Measurements from ENCODE around the gene HOXB8. TPM values are rescaled to one million over a fixed set of nuclear protein-coding genes. Genes with fewer than 3 reads are reported as not detected.

HOXB8 gene
- total and polyA plus RNA-seq, 10 of the 15 experiments (the other 5 are each of a cell fraction or from before 2014, with no cell fraction given): 0.21 TPM; not detected in 9

DNA sequence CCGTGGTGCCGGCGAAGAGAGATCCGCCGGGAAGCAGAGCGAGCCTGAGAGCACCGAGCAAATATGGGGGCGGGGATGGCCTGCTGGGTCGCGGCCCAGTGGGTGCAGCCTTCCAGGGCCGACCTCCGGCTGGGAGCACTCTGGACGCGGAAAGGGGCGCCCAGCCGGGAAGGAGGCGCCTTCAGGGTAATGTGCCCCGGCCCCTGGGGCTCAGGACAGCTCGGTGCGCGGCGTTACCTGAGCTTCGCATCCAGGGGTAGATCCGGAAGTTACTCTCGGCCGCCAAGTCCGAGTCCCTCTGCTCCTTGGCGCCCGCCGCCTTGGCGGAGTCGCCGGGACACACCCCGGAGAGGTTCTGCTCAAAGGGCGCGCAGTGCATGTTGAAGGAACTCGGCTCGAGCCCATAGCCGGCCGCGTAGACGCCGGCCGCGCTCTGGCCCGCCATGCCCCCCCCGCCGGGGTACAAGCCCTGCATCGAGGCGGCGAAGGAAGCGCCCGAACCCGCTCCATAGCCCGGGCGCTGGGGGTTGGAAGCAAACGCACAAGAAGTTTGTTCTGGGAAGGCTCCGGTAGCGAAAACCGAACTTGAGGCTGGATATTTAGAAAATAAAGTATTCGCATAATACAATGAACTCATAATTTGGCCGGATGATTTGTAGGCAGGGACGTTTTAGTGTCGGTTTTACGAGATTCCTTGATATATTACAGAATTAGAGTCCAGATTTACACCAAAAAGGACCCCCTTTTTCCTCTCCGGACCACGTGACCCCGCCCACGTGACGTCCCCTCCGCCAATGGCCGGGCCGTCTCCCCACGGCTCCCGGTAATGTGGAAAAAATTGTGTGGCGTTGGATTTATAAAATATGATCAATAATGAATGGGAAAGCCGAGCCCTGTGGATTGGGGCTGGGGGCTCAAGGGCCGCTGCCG lies 4.5 kb downstream of the HOXB8 start, which contains the start of gene HOXB7 (continued):
- TF ChIP-seq BCL11A (IDR thresholded peaks at IDR 0.05; ENCODE audit: low read depth, low read length) (no peak), STAT1 (conservative IDR thresholded peaks at IDR 0.05) (no peak), EZH2 (IDR thresholded peaks at IDR 0.05; ENCODE audit: borderline replicate concordance, control insufficient read depth, low read depth, low read length) (no peak), FOS (IDR thresholded peaks at IDR 0.05; ENCODE audit: borderline replicate concordance, extremely low read depth, insufficient read length) (peak; percentile 67), KDM1A (IDR thresholded peaks at IDR 0.05; ENCODE audit: borderline replicate concordance) (no peak), NFIC (IDR thresholded peaks at IDR 0.05; ENCODE audit: low read depth, low read length) (peak; percentile 67; the same call in 1 of the 2 replicates), ZNF384 (IDR thresholded peaks at IDR 0.05; ENCODE audit: borderline replicate concordance, low read depth, low read length) (no peak), SIN3A (IDR thresholded peaks at IDR 0.05; ENCODE audit: low read depth, low read length) (0 out of 2 replicates have a peak, but pooled peaks have one; percentile 12), CHD2 (IDR thresholded peaks at IDR 0.05; ENCODE audit: borderline replicate concordance, low read depth, low read length) (0 out of 2 replicates have a peak, but pooled peaks have one; percentile 23), FOXM1 (IDR thresholded peaks at IDR 0.05; ENCODE audit: low read depth, low read length) (no peak), SP1 (IDR thresholded peaks at IDR 0.05; ENCODE audit: low read depth, low read length) (no peak), BHLHE40 (IDR thresholded peaks at IDR 0.05; ENCODE audit: borderline replicate concordance in 1 of 2, low read depth in 2 of 2, low read length in 1 of 2) (peak in 1 of 2 experiments; percentile 61; a peak in 2 of 4 replicates), NRF1 (conservative IDR thresholded peaks at IDR 0.05; ENCODE audit: low read depth, low read length) (no peak), PAX8 (IDR thresholded peaks at IDR 0.05) (no peak), RUNX3 (IDR thresholded peaks at IDR 0.05; ENCODE audit: low read length) (no peak), ZNF207 (IDR thresholded peaks at IDR 0.05; ENCODE audit: borderline replicate concordance) (peak; percentile 1; the same call in 1 of the 2 replicates), CHD1 (IDR thresholded peaks at IDR 0.05; ENCODE audit: low read depth, low read length) (0 out of 2 replicates have a peak, but pooled peaks have one; percentile 26), TARDBP (IDR thresholded peaks at IDR 0.05; ENCODE audit: borderline replicate concordance) (no peak), EP300 (IDR thresholded peaks at IDR 0.05; ENCODE audit: borderline replicate concordance in 1 of 2, control insufficient read depth in 1 of 2, low read depth in 2 of 2, low read length in 2 of 2) (no peak), CHD4 (IDR thresholded peaks at IDR 0.05) (no peak)
- TF ChIP-seq, protein P1, sequence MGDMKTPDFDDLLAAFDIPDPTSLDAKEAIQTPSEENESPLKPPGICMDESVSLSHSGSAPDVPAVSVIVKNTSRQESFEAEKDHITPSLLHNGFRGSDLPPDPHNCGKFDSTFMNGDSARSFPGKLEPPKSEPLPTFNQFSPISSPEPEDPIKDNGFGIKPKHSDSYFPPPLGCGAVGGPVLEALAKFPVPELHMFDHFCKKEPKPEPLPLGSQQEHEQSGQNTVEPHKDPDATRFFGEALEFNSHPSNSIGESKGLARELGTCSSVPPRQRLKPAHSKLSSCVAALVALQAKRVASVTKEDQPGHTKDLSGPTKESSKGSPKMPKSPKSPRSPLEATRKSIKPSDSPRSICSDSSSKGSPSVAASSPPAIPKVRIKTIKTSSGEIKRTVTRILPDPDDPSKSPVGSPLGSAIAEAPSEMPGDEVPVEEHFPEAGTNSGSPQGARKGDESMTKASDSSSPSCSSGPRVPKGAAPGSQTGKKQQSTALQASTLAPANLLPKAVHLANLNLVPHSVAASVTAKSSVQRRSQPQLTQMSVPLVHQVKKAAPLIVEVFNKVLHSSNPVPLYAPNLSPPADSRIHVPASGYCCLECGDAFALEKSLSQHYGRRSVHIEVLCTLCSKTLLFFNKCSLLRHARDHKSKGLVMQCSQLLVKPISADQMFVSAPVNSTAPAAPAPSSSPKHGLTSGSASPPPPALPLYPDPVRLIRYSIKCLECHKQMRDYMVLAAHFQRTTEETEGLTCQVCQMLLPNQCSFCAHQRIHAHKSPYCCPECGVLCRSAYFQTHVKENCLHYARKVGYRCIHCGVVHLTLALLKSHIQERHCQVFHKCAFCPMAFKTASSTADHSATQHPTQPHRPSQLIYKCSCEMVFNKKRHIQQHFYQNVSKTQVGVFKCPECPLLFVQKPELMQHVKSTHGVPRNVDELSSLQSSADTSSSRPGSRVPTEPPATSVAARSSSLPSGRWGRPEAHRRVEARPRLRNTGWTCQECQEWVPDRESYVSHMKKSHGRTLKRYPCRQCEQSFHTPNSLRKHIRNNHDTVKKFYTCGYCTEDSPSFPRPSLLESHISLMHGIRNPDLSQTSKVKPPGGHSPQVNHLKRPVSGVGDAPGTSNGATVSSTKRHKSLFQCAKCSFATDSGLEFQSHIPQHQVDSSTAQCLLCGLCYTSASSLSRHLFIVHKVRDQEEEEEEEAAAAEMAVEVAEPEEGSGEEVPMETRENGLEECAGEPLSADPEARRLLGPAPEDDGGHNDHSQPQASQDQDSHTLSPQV (IDR thresholded peaks at IDR 0.05): no peak
- TF ChIP-seq, protein P2, sequence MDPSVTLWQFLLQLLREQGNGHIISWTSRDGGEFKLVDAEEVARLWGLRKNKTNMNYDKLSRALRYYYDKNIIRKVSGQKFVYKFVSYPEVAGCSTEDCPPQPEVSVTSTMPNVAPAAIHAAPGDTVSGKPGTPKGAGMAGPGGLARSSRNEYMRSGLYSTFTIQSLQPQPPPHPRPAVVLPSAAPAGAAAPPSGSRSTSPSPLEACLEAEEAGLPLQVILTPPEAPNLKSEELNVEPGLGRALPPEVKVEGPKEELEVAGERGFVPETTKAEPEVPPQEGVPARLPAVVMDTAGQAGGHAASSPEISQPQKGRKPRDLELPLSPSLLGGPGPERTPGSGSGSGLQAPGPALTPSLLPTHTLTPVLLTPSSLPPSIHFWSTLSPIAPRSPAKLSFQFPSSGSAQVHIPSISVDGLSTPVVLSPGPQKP (IDR thresholded peaks at IDR 0.05; ENCODE audit: low read depth, low read length): no peak
- TF ChIP-seq, protein P3, sequence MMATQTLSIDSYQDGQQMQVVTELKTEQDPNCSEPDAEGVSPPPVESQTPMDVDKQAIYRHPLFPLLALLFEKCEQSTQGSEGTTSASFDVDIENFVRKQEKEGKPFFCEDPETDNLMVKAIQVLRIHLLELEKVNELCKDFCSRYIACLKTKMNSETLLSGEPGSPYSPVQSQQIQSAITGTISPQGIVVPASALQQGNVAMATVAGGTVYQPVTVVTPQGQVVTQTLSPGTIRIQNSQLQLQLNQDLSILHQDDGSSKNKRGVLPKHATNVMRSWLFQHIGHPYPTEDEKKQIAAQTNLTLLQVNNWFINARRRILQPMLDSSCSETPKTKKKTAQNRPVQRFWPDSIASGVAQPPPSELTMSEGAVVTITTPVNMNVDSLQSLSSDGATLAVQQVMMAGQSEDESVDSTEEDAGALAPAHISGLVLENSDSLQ (IDR thresholded peaks at IDR 0.05): no peak
